ENCODE measurements around the gene GAB4. TPM values are rescaled to one million over a fixed set of nuclear protein-coding genes. Genes with fewer than 3 reads are reported as not detected.

The GAB4 gene
- total and polyA plus RNA-seq, 2 experiments from 2014 or later: 1.5 to 1.7 TPM

- TF ChIP-seq REST (IDR thresholded peaks at IDR 0.05; ENCODE audit: unreplicated experiment): no peak
- TF ChIP-seq NANOG (IDR thresholded peaks at IDR 0.05; ENCODE audit: borderline replicate concordance): no peak
- TF ChIP-seq ZNF331 (CRISPR knock-in tag; IDR thresholded peaks at IDR 0.05; ENCODE audit: low read depth): no peak
- TF ChIP-seq EZH2phosphoT487 (IDR thresholded peaks at IDR 0.05; ENCODE audit: unreplicated experiment): no peak
These were observed 48.8 kb upstream of the GAB4 start (continued) for GRCh38 chr22:17056807-17057206.

GRCh38 chr22:17056058-17056457, 48.0 kb upstream of the GAB4 start:
- Mint-ChIP-seq H3K27me3 (ENCODE audit: insufficient read depth, low read depth, poor library complexity) (peaks cover 10% of the 10 kb centered on the region), H3K4me1 (no peaks in the 10 kb centered on the region), H3K27ac (no peak overlapping the region), H3K36me3 (ENCODE audit: low read depth) (no peaks in the 10 kb centered on the region), H3K4me3 (no peak overlapping the region), H3K9me3 (peaks cover 10% of the 10 kb centered on the region; the same call in 2 of the 3 replicates)
- TF ChIP-seq STAT1 (IDR thresholded peaks at IDR 0.05; ENCODE audit: unreplicated experiment) (no peak), NANOG (IDR thresholded peaks at IDR 0.05; ENCODE audit: borderline replicate concordance) (no peak), JUNB (IDR thresholded peaks at IDR 0.05; ENCODE audit: unreplicated experiment) (no peak), POLR2AphosphoS5 (IDR thresholded peaks at IDR 0.05; ENCODE audit: low read depth) (no peak)
- H3K27ac ChIP-seq (ENCODE audit: low read depth): no peak overlapping the region
- ATAC-seq (no peak), DNase-seq (ENCODE audit: low spot score) (no peak)
- H2AFZ ChIP-seq: no peak overlapping the region
- H3K4me2 ChIP-seq: no peak overlapping the region
- no peaks in the 10 kb centered on the region for H3F3A ChIP-seq (replicated peaks; ENCODE audit: low read depth)
- H3K79me2 ChIP-seq (replicated peaks; ENCODE audit: insufficient read depth): no peaks in the 10 kb centered on the region
- H4K20me1 ChIP-seq (replicated peaks; ENCODE audit: insufficient read depth): no peaks in the 10 kb centered on the region
- H3K4me1 ChIP-seq (ENCODE audit: insufficient read depth): no peaks in the 10 kb centered on the region
- H3K27me3 ChIP-seq (ENCODE audit: insufficient read depth): no peaks in the 10 kb centered on the region
- no peaks in the 10 kb centered on the region for H3K9me2 ChIP-seq (ENCODE audit: insufficient read depth)
- H3K36me3 ChIP-seq (ENCODE audit: insufficient read depth): no peaks in the 10 kb centered on the region
- no peak overlapping the region for H3K4me3 ChIP-seq

- Histone ChIP-seq H3K4me3 (no peak overlapping the region), H2AFZ (no peak overlapping the region), H3K4me1 (ENCODE audit: insufficient read depth) (no peaks in the 10 kb centered on the region), H3K4me2 (no peak overlapping the region), H3K27me3 (ENCODE audit: insufficient read depth) (no peaks in the 10 kb centered on the region), H3K36me3 (ENCODE audit: insufficient read depth) (no peaks in the 10 kb centered on the region), H3K79me2 (replicated peaks; ENCODE audit: insufficient read depth) (no peaks in the 10 kb centered on the region), H3K9me2 (ENCODE audit: insufficient read depth) (no peaks in the 10 kb centered on the region), H4K20me1 (replicated peaks; ENCODE audit: insufficient read depth) (no peaks in the 10 kb centered on the region), H3K27ac (ENCODE audit: low read depth) (no peak overlapping the region), H3F3A (replicated peaks; ENCODE audit: low read depth) (no peaks in the 10 kb centered on the region)
- Mint-ChIP-seq H3K4me1 (no peaks in the 10 kb centered on the region), H3K4me3 (no peak overlapping the region), H3K27me3 (ENCODE audit: insufficient read depth, low read depth, poor library complexity) (peaks cover 5% of the 10 kb centered on the region), H3K27ac (no peak overlapping the region), H3K36me3 (ENCODE audit: low read depth) (peaks cover 3% of the 10 kb centered on the region; the same call in 2 of the 3 replicates), H3K9me3 (peaks cover 35% of the 10 kb centered on the region)
- DNase-seq (ENCODE audit: low spot score) (no peak), ATAC-seq (no peak)
- TF ChIP-seq JUNB (IDR thresholded peaks at IDR 0.05; ENCODE audit: unreplicated experiment) (no peak), STAT1 (IDR thresholded peaks at IDR 0.05; ENCODE audit: unreplicated experiment) (no peak), EZH2phosphoT487 (IDR thresholded peaks at IDR 0.05; ENCODE audit: unreplicated experiment) (no peak), EZH2 (IDR thresholded peaks at IDR 0.05; ENCODE audit: low read depth, unreplicated experiment) (no peak), ZNF462 (CRISPR knock-in tag; IDR thresholded peaks at IDR 0.05) (no peak), CREB1 (CRISPR knock-in tag; IDR thresholded peaks at IDR 0.05; ENCODE audit: low read depth) (no peak)
These were observed 39.6 kb upstream of the GAB4 start for GRCh38 chr22:17047656-17048055.
